Measurements from ENCODE around the gene CANT1. TPM values are rescaled to one million over a fixed set of nuclear protein-coding genes. Genes with fewer than 3 reads are reported as not detected.

Gene CANT1
- total RNA-seq, 1 experiment from 2014 or later = 34.1 TPM

DNA sequence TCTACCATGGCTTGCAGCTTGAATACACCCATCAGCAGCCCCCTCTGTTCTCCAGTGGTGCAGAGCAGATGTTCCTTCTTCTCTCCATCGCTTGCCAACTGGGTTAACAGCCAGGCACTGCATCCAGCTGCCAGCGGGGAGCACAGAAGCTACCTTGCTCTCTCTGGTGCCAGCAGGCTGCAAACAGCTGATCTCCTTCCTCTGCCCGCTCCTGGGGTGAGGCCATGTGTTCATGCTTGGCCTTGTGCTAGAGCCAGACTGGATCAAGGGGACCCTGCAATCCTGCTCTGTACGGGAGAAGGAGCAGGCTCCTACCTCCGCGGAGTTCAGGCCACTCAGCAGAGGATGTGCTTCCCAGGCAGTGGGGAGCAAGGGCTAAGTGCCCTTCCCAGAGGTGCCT, 41.0 kb upstream of the CANT1 start (continued):
- TF ChIP-seq, protein P1, sequence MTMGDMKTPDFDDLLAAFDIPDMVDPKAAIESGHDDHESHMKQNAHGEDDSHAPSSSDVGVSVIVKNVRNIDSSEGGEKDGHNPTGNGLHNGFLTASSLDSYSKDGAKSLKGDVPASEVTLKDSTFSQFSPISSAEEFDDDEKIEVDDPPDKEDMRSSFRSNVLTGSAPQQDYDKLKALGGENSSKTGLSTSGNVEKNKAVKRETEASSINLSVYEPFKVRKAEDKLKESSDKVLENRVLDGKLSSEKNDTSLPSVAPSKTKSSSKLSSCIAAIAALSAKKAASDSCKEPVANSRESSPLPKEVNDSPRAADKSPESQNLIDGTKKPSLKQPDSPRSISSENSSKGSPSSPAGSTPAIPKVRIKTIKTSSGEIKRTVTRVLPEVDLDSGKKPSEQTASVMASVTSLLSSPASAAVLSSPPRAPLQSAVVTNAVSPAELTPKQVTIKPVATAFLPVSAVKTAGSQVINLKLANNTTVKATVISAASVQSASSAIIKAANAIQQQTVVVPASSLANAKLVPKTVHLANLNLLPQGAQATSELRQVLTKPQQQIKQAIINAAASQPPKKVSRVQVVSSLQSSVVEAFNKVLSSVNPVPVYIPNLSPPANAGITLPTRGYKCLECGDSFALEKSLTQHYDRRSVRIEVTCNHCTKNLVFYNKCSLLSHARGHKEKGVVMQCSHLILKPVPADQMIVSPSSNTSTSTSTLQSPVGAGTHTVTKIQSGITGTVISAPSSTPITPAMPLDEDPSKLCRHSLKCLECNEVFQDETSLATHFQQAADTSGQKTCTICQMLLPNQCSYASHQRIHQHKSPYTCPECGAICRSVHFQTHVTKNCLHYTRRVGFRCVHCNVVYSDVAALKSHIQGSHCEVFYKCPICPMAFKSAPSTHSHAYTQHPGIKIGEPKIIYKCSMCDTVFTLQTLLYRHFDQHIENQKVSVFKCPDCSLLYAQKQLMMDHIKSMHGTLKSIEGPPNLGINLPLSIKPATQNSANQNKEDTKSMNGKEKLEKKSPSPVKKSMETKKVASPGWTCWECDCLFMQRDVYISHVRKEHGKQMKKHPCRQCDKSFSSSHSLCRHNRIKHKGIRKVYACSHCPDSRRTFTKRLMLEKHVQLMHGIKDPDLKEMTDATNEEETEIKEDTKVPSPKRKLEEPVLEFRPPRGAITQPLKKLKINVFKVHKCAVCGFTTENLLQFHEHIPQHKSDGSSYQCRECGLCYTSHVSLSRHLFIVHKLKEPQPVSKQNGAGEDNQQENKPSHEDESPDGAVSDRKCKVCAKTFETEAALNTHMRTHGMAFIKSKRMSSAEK (CRISPR knock-in tag; IDR thresholded peaks at IDR 0.05; ENCODE audit: borderline replicate concordance) = no peak
- TF ChIP-seq TP53 (CRISPR knock-in tag; IDR thresholded peaks at IDR 0.05) (no peak), ZNF416 (CRISPR knock-in tag; IDR thresholded peaks at IDR 0.05) (no peak), JAZF1 (CRISPR knock-in tag; IDR thresholded peaks at IDR 0.05) (no peak), HMGA2 (CRISPR knock-in tag; IDR thresholded peaks at IDR 0.05) (no peak), SP1 (CRISPR knock-in tag; conservative IDR thresholded peaks at IDR 0.05) (no peak), ZNF396 (CRISPR knock-in tag; IDR thresholded peaks at IDR 0.05; ENCODE audit: borderline replicate concordance) (no peak), IRF2 (CRISPR knock-in tag; IDR thresholded peaks at IDR 0.05; ENCODE audit: borderline replicate concordance, low read depth) (no peak)
- TF ChIP-seq, protein P2, sequence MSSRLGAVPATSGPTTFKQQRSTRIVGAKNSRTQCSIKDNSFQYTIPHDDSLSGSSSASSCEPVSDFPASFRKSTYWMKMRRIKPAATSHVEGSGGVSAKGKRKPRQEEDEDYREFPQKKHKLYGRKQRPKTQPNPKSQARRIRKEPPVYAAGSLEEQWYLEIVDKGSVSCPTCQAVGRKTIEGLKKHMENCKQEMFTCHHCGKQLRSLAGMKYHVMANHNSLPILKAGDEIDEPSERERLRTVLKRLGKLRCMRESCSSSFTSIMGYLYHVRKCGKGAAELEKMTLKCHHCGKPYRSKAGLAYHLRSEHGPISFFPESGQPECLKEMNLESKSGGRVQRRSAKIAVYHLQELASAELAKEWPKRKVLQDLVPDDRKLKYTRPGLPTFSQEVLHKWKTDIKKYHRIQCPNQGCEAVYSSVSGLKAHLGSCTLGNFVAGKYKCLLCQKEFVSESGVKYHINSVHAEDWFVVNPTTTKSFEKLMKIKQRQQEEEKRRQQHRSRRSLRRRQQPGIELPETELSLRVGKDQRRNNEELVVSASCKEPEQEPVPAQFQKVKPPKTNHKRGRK (CRISPR knock-in tag; IDR thresholded peaks at IDR 0.05; ENCODE audit: borderline replicate concordance) = no peak
- TF ChIP-seq, protein P3, sequence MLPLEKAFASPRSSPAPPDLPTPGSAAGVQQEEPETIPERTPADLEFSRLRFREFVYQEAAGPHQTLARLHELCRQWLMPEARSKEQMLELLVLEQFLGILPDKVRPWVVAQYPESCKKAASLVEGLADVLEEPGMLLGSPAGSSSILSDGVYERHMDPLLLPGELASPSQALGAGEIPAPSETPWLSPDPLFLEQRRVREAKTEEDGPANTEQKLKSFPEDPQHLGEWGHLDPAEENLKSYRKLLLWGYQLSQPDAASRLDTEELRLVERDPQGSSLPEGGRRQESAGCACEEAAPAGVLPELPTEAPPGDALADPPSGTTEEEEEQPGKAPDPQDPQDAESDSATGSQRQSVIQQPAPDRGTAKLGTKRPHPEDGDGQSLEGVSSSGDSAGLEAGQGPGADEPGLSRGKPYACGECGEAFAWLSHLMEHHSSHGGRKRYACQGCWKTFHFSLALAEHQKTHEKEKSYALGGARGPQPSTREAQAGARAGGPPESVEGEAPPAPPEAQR (CRISPR knock-in tag; IDR thresholded peaks at IDR 0.05) = no peak
- TF ChIP-seq, protein P4, sequence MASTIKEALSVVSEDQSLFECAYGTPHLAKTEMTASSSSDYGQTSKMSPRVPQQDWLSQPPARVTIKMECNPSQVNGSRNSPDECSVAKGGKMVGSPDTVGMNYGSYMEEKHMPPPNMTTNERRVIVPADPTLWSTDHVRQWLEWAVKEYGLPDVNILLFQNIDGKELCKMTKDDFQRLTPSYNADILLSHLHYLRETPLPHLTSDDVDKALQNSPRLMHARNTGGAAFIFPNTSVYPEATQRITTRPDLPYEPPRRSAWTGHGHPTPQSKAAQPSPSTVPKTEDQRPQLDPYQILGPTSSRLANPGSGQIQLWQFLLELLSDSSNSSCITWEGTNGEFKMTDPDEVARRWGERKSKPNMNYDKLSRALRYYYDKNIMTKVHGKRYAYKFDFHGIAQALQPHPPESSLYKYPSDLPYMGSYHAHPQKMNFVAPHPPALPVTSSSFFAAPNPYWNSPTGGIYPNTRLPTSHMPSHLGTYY (CRISPR knock-in tag; IDR thresholded peaks at IDR 0.05) = no peak

DNA sequence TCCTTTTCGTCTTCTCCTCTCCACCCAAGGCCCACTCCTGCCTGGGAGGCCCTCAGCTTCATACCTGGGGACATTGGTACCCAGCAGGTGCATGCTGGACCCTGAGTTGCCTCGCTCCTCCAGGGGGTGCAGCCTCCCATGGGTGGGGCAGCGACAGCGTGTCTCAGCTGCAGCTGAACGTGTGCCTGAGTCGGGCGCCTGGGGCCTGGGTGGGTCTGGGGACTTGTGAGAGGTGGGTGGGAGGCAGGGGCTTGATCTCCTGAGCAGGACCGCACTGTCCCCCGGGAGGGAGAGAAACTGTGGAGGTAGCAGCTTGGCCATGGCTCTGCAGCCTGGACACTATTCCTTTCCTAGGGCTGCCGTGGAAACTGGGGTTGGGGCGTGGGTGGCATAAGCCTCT, 40.3 kb upstream of the CANT1 start:
- ChIA-PET POLR2A (interaction anchor here (0.8 kb wide), 1 partner anchor 33 kb away, joined by 3 read pairs; no protein-coding TSS in a partner anchor), CTCF (interaction anchor here (0.6 to 1.8 kb wide), 3 partner anchors 9 to 344 kb away, joined by 3 to 5 read pairs (median 3); no protein-coding TSS in a partner anchor)
- H3K9me3 Mint-ChIP-seq = peaks cover 33% of the 10 kb centered on the region
- DNase-seq (ENCODE audit: low spot score) = no peak
- peaks cover 6% of the 10 kb centered on the region; the same call in 1 of the 2 replicates for H3K4me1 Mint-ChIP-seq
- H3K4me3 Mint-ChIP-seq = no peak overlapping the region
- ATAC-seq = no peak
- H3K36me3 Mint-ChIP-seq = peaks cover 5% of the 10 kb centered on the region; the same call in 1 of the 2 replicates
- H3K27ac Mint-ChIP-seq = no peak overlapping the region
- H3K27me3 Mint-ChIP-seq (ENCODE audit: low read depth) = peaks cover 26% of the 10 kb centered on the region
- TF ChIP-seq, protein P5, sequence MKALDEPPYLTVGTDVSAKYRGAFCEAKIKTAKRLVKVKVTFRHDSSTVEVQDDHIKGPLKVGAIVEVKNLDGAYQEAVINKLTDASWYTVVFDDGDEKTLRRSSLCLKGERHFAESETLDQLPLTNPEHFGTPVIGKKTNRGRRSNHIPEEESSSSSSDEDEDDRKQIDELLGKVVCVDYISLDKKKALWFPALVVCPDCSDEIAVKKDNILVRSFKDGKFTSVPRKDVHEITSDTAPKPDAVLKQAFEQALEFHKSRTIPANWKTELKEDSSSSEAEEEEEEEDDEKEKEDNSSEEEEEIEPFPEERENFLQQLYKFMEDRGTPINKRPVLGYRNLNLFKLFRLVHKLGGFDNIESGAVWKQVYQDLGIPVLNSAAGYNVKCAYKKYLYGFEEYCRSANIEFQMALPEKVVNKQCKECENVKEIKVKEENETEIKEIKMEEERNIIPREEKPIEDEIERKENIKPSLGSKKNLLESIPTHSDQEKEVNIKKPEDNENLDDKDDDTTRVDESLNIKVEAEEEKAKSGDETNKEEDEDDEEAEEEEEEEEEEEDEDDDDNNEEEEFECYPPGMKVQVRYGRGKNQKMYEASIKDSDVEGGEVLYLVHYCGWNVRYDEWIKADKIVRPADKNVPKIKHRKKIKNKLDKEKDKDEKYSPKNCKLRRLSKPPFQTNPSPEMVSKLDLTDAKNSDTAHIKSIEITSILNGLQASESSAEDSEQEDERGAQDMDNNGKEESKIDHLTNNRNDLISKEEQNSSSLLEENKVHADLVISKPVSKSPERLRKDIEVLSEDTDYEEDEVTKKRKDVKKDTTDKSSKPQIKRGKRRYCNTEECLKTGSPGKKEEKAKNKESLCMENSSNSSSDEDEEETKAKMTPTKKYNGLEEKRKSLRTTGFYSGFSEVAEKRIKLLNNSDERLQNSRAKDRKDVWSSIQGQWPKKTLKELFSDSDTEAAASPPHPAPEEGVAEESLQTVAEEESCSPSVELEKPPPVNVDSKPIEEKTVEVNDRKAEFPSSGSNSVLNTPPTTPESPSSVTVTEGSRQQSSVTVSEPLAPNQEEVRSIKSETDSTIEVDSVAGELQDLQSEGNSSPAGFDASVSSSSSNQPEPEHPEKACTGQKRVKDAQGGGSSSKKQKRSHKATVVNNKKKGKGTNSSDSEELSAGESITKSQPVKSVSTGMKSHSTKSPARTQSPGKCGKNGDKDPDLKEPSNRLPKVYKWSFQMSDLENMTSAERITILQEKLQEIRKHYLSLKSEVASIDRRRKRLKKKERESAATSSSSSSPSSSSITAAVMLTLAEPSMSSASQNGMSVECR (CRISPR knock-in tag; IDR thresholded peaks at IDR 0.05; ENCODE audit: borderline replicate concordance) = no peak
- TF ChIP-seq ESRRA (CRISPR knock-in tag; IDR thresholded peaks at IDR 0.05; ENCODE audit: borderline replicate concordance) (no peak), SMAD3 (CRISPR knock-in tag; IDR thresholded peaks at IDR 0.05; ENCODE audit: borderline replicate concordance) (no peak), HMGA2 (CRISPR knock-in tag; IDR thresholded peaks at IDR 0.05) (no peak), NFYB (CRISPR knock-in tag; conservative IDR thresholded peaks at IDR 0.05; ENCODE audit: low read depth) (no peak)
- TF ChIP-seq, protein P6, sequence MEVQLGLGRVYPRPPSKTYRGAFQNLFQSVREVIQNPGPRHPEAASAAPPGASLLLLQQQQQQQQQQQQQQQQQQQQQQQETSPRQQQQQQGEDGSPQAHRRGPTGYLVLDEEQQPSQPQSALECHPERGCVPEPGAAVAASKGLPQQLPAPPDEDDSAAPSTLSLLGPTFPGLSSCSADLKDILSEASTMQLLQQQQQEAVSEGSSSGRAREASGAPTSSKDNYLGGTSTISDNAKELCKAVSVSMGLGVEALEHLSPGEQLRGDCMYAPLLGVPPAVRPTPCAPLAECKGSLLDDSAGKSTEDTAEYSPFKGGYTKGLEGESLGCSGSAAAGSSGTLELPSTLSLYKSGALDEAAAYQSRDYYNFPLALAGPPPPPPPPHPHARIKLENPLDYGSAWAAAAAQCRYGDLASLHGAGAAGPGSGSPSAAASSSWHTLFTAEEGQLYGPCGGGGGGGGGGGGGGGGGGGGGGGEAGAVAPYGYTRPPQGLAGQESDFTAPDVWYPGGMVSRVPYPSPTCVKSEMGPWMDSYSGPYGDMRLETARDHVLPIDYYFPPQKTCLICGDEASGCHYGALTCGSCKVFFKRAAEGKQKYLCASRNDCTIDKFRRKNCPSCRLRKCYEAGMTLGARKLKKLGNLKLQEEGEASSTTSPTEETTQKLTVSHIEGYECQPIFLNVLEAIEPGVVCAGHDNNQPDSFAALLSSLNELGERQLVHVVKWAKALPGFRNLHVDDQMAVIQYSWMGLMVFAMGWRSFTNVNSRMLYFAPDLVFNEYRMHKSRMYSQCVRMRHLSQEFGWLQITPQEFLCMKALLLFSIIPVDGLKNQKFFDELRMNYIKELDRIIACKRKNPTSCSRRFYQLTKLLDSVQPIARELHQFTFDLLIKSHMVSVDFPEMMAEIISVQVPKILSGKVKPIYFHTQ (CRISPR knock-in tag; IDR thresholded peaks at IDR 0.05) = no peak
- TF ChIP-seq, protein P7, sequence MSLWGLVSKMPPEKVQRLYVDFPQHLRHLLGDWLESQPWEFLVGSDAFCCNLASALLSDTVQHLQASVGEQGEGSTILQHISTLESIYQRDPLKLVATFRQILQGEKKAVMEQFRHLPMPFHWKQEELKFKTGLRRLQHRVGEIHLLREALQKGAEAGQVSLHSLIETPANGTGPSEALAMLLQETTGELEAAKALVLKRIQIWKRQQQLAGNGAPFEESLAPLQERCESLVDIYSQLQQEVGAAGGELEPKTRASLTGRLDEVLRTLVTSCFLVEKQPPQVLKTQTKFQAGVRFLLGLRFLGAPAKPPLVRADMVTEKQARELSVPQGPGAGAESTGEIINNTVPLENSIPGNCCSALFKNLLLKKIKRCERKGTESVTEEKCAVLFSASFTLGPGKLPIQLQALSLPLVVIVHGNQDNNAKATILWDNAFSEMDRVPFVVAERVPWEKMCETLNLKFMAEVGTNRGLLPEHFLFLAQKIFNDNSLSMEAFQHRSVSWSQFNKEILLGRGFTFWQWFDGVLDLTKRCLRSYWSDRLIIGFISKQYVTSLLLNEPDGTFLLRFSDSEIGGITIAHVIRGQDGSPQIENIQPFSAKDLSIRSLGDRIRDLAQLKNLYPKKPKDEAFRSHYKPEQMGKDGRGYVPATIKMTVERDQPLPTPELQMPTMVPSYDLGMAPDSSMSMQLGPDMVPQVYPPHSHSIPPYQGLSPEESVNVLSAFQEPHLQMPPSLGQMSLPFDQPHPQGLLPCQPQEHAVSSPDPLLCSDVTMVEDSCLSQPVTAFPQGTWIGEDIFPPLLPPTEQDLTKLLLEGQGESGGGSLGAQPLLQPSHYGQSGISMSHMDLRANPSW (CRISPR knock-in tag; conservative IDR thresholded peaks at IDR 0.05; ENCODE audit: low read depth) = no peak
